HG03135 (cell line): ENCODE data around the gene NRG3.

Experiments
- ATAC-seq: cut with Tn5 transposase; IDR thresholded peaks from one replicate; pipeline ENCODE4 v1.9.1; 2021; ENCODE audit warnings: mild to moderate bottlenecking, moderate library complexity; ENCODE audit not compliant: unreplicated experiment

The NRG3 gene

GRCh38 chr10:82075605-82076004 lies 200.6 kb downstream of the NRG3 start:
- no peak for ATAC-seq

DNA sequence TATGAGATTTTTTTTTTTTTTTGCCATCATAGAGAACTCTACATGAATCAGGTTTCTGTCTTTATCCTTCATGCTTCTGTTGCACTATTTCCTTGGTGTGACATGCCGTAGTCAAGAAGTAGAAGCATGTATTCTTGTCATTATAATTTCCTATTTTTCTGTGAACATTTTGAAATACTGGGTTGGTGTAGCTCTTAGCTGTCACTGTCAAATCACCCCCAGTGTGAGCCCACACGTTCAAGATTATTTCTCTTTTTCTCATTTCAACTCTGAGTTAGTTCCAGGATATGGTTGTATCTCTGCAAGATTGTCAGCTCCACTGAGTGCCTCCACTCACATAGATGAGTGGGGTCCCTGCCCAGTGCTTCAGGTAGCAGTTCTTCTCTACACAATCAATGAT lies 209.5 kb downstream of the NRG3 start:
- no peak for ATAC-seq

- no peak for ATAC-seq
These were observed 209.9 kb downstream of the NRG3 start for GRCh38 chr10:82084904-82085303.

DNA sequence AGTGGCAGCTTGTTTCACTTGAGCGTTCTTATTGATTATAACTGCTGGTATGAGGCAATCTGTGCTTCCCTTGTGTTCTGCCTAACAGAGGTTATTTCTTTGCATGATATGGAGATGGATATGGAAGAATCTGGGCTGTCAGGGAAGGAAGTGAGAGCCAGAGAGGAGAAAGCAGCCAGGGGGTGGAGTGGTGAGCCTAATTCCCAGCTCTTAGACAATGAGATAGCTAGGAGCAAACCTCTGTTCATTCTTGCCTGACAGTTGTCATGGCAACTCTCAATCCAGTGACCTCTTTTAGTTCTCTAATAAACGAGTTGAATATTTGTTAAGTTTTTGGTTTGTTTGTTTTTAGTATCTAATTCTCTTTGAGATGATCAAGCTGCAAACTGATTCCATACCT lies 214.3 kb downstream of the NRG3 start:
- no peak for ATAC-seq

DNA sequence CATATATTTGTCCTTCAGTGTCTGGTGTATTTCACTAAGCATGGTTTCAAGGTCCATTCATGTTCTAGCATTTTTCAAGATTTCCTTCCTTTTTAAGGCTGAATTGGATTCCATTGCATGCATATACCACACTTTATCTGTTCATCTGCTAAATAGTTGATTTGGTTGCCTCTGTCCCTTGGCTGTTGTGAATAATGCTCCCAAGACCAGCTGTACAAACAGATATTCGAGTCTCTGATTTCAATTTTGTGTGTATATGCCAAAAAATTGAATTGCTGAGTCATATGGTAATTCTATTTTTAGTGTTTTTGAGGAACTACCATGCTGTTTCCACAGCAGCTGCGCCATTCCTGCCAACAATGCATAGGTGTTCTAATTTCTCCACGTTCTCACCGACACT lies 216.4 kb downstream of the NRG3 start:
- no peak for ATAC-seq

GRCh38 chr10:82092111-82092510 lies 217.1 kb downstream of the NRG3 start:
- no peak for ATAC-seq

DNA sequence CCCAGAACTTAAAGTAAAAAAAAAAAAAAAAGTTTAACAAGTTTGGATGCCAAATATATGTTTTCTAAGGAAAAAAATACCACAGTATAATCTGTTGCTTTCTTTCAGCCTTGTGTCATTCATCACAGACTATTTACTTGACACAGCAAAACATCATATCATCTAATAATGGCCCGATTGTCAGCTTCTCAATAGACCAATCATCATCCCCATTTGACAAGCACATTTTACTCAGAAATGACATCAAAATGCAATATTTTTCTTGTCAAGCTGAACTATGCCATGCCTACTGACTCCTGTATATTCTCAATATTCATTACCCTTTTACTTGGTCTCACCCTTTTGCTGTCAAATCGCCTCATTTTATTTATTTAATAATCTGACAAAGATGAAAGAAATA lies 249.7 kb downstream of the NRG3 start:
- no peak for ATAC-seq

- ATAC-seq: no peak
These were observed 253.5 kb downstream of the NRG3 start for GRCh38 chr10:82128527-82128926.

DNA sequence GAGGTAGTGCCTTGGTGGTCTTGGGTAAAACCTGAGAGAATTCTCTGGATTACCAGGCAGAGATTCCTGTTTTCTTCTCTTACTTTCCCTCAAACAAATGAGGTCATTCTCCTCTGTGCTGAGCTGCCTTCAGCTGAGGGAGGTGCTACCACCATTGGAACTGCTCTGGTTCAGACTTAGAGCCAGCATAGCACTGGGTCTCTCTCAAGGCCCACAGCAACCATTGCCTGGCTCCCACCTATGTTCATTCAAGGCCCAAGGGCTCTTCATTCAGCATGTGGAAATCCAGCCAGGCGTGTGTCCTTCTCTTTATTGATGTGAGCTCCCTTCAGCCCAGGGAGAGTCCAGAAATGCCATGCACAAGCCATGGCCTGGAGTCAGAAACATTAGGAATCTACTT lies 261.1 kb downstream of the NRG3 start:
- no peak for ATAC-seq

DNA sequence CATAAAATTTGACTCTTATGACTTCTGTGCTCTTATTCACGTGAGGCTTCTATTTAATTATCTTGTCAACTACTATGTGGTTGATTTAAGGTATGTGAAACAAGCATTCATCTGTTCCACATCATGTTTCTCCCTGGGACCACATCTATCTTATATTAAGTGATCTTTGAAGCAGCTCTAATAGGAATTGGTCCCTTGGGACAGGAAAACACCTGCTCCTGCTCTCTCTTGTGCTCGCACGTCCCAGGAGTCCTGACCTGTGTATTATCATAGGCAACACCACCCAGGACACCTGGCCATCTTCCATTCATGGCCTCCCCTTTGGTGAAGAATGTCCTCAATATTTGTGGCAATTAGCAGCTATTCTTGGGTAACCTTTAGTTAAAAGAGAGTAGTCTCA lies 269.2 kb downstream of the NRG3 start:
- no peak for ATAC-seq

- no peak for ATAC-seq
These were observed 273.8 kb downstream of the NRG3 start for GRCh38 chr10:82148764-82149163.

DNA sequence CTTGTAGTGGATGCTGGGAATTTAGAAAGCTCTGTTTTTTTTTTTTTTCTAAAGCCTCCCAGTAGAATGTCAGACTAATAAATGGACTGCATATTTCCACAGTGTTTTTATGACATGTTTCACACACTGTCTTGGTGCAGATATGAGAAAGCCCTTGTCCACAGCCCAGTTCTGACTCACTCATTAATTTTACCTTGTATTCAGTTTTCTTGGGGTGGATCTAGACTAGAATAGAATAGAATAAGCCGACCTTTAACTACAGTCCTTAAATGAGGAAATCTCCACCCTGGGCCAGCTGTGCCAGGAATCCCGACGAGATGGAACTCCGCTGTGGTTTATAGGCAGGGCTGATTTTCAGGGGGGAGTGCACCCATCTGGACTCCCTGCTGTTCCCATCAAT lies 274.7 kb downstream of the NRG3 start:
- no peak for ATAC-seq

GRCh38 chr10:82150123-82150900 lies 275.3 kb downstream of the NRG3 start:
- no peak for ATAC-seq

DNA sequence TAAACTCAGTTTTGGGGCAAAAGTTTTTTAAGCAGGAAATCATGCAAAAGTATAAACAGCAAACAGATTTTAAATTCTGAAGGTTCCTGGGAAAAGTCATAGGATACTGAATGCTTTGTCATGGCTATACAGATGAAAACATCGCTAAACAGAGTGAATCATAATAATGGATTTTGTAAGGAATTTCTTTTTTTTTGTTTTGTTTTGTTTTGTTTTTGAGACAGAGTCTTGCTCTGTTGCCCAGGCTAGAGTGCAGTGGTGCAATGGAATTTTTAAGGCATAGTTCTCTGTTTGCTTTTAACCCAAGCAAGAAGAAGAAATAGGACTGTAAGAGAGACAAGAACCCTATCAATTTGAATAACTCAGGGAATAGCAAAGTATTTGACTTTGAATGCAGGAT lies 285.3 kb downstream of the NRG3 start:
- ATAC-seq: no peak

DNA sequence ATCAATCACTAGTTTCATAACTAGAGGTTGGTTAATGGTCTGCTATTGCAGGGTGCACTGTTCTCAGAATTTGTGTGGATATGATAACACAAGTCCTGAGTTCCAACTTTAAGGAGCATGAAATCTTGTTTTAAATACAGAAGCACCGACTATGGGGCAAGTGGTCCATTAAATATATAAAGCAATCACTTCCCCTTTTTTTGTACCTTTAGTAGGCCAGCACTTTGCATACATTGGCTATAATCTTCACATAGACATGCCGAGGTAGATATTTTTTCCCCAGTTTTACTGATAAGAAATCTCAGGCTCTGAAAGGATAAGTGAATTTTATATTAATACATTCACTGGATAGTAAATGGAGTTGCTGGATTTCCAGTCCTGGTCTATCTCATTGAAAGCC lies 286.3 kb downstream of the NRG3 start:
- ATAC-seq: no peak

GRCh38 chr10:82162549-82163195 lies 287.7 kb downstream of the NRG3 start:
- ATAC-seq: no peak

- no peak for ATAC-seq
These were observed 296.9 kb downstream of the NRG3 start for GRCh38 chr10:82171899-82172298.

- ATAC-seq: no peak
These were observed 301.6 kb downstream of the NRG3 start for GRCh38 chr10:82176587-82176986.

- ATAC-seq: no peak
These were observed 315.7 kb downstream of the NRG3 start for GRCh38 chr10:82190432-82191260.

GRCh38 chr10:82191653-82192052 lies 316.7 kb downstream of the NRG3 start:
- no peak for ATAC-seq

DNA sequence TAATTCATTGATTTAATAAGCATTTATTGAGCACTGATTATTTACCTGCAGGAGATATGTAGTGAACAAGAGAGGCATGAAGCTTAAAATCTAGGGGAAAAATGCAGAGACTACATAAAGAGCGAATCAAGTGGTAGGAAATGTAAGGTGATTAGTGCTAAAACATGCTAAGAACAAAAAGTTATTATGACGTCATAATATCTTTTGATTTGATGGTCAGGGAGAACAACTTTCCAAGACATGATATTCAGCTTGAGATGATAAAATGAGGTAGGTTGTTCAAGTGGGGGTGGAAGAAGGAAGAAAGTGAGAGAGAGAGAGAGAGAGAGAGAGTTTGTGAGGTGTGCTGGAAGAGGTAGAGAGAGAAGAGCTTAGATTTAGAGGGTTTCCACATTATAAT lies 317.7 kb downstream of the NRG3 start:
- ATAC-seq: no peak

DNA sequence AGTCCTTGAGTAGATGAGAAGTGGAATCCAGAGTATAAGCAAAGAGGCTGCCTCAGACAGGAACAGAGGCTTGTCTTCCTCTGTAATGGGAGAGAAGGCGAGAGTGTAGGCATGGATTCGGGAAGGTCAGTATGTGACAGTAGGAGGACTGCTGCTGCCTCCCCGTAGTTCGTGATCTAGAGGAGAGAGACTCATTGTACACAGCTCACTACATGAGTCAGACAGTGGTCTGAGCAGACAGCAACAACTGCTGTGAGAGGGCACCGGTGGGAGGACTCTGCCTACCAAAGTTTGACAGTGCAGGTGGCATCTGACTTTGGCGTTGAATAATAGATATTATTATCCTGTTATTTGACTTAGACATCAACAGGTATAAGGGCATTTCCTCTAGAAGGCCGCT lies 319.4 kb downstream of the NRG3 start:
- no peak for ATAC-seq
